MCF 10A (cell line): Measurements from ENCODE around the gene LIPA. TPM values are rescaled to one million over a fixed set of nuclear protein-coding genes. Genes with fewer than 3 reads are reported as not detected.

ENCODE experiments used
- BruUV-seq: library from RNA; stranded (reverse); fragments of 400-500 nt; replicated peaks from 2 replicates; lab custom pipeline; 2021; lab: Mats Ljungman, UMichigan
- CTCF ChIA-PET: fragments of 300-600 bp; sonication (Branson Sonifier 250); formaldehyde crosslinking; extraction: SDS; loops from one replicate; lab custom pipeline; 2021; ENCODE audit warnings: antibody characterized with exemption, inconsistent platforms; lab: Yijun Ruan, JAX
- POLR2A ChIA-PET: fragments of 300-600, 350-650 bp; sonication (Branson Sonifier 250); formaldehyde crosslinking; extraction: SDS; loops from one replicate; lab custom pipeline; 2020; ENCODE audit warnings: antibody characterized with exemption, inconsistent platforms; lab: Yijun Ruan, JAX
- DNase-seq: peaks from one replicate; pipeline ENCODE4 v3.0.0-alpha.2; 2018; ENCODE audit not compliant: unreplicated experiment
- H3K27ac Mint-ChIP-seq: one replicate; pipeline ENCODE4 v1.8.0; 2022; ENCODE audit warnings: mild to moderate bottlenecking, low read depth, mixed read lengths; ENCODE audit not compliant: unreplicated experiment
- H3K27me3 Mint-ChIP-seq: one replicate; pipeline ENCODE4 v1.8.0; 2022; ENCODE audit warnings: mixed read lengths; ENCODE audit not compliant: insufficient read depth, unreplicated experiment
- H3K36me3 Mint-ChIP-seq: one replicate; pipeline ENCODE4 v1.8.0; 2022; ENCODE audit warnings: mild to moderate bottlenecking, moderate library complexity, mixed read lengths; ENCODE audit not compliant: insufficient read depth, unreplicated experiment
- H3K4me1 Mint-ChIP-seq: one replicate; pipeline ENCODE4 v1.8.0; 2022; ENCODE audit warnings: mixed read lengths; ENCODE audit not compliant: insufficient read depth, unreplicated experiment
- H3K4me3 Mint-ChIP-seq: one replicate; pipeline ENCODE4 v1.8.0; 2022; ENCODE audit warnings: mild to moderate bottlenecking, moderate library complexity, mixed read lengths; ENCODE audit not compliant: unreplicated experiment
- H3K9me3 Mint-ChIP-seq: one replicate; pipeline ENCODE4 v1.8.0; 2022; ENCODE audit warnings: mixed read lengths; ENCODE audit not compliant: unreplicated experiment
- intact Hi-C: fragments of 100-400 bp; cut with micrococcal nuclease; formaldehyde crosslinking; loops from 2 replicates; pipeline ENCODE4 v1.14.1; 2022
- total RNA-seq: library from RNA; stranded (reverse); gene quantifications from 2 replicates; pipeline ENCODE4 v1.2.3, GENCODE V29; 2022
- TF ChIP-seq, protein P1 (sequence below): fragments of 200-600 bp; IDR thresholded peaks from one replicate; pipeline ENCODE4 v1.8.0; 2022; ENCODE audit warnings: antibody characterized with exemption, mild to moderate bottlenecking; ENCODE audit not compliant: unreplicated experiment

The LIPA gene
- total RNA-seq, 1 experiment from 2014 or later: 22.3 TPM

DNA sequence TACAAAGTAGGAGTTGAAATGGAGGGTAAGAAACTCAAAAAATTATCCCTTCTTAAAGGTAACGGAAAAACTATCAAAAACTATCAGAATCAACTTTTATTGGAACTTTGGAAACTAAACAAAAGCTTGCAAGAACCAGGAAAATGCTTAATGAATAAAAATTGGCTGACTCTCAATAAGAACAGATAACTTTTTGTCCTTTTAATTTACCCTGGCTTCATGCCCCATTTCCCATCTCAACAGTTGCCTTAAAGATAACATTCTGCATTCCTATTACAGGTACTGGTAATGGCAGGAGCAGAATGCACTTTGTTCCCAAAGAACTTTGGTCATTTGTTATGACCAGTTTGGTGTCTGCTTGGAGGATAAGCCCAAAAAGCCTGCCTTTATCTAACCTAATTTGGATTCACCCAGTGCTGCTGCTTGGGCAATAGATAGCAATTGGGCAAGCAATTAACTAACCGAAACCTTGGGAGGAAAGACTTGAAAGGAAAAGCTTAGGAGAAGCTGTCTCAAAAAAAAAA is 62.3 kb downstream of the LIPA start:
- no peaks in the 10 kb centered on the region for H3K27me3 Mint-ChIP-seq
- POLR2A ChIA-PET: interaction anchor here (0.7 kb wide), 2 partner anchors 14 to 160 kb away, joined by 3 read pairs; no protein-coding TSS in a partner anchor
- no peak overlapping the region for H3K27ac Mint-ChIP-seq
- H3K4me1 Mint-ChIP-seq: no peaks in the 10 kb centered on the region
- no peak for DNase-seq
- no peaks in the 10 kb centered on the region for H3K36me3 Mint-ChIP-seq
- no peak overlapping the region for H3K4me3 Mint-ChIP-seq
- H3K9me3 Mint-ChIP-seq: no peaks in the 10 kb centered on the region
- TF ChIP-seq, protein P1, sequence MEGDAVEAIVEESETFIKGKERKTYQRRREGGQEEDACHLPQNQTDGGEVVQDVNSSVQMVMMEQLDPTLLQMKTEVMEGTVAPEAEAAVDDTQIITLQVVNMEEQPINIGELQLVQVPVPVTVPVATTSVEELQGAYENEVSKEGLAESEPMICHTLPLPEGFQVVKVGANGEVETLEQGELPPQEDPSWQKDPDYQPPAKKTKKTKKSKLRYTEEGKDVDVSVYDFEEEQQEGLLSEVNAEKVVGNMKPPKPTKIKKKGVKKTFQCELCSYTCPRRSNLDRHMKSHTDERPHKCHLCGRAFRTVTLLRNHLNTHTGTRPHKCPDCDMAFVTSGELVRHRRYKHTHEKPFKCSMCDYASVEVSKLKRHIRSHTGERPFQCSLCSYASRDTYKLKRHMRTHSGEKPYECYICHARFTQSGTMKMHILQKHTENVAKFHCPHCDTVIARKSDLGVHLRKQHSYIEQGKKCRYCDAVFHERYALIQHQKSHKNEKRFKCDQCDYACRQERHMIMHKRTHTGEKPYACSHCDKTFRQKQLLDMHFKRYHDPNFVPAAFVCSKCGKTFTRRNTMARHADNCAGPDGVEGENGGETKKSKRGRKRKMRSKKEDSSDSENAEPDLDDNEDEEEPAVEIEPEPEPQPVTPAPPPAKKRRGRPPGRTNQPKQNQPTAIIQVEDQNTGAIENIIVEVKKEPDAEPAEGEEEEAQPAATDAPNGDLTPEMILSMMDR: no peak
- CTCF ChIA-PET: interaction anchor here (0.7 to 0.9 kb wide), 2 partner anchors 9 to 79 kb away, joined by 3 read pairs; no protein-coding TSS in a partner anchor
- BruUV-seq: no TSS peak
- intact Hi-C loops: no loop called here

DNA sequence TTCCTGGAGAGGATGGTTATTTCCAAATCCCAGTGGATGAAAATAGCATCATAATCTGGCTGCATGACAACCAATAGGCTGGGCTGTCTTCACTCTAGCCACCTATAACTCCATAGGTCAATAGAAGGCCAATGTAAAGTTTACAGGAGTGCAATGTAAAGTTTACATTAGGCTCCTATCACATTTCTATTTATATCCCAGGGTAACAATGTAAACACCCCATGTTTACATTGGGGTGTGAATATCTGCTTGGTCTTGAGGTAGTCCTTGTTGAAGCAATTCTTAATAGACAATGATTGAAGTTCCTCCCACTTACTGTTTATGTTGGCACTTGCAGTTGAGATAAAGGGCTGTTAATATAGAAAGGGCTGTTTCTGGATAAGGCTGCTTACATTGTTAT is 65.9 kb downstream of the LIPA start:
- H3K9me3 Mint-ChIP-seq: no peaks in the 10 kb centered on the region
- POLR2A ChIA-PET: interaction anchor here (0.7 to 1.2 kb wide), 2 partner anchors 11 to 16 kb away, joined by 3 read pairs; no protein-coding TSS in a partner anchor
- H3K27me3 Mint-ChIP-seq: no peaks in the 10 kb centered on the region
- no peaks in the 10 kb centered on the region for H3K4me1 Mint-ChIP-seq
- no peaks in the 10 kb centered on the region for H3K36me3 Mint-ChIP-seq
- H3K4me3 Mint-ChIP-seq: no peak overlapping the region
- TF ChIP-seq, protein P1: no peak
- H3K27ac Mint-ChIP-seq: no peak overlapping the region
- CTCF ChIA-PET: no interaction called here
- intact Hi-C loops: no loop called here
- no TSS peak for BruUV-seq
- no peak for DNase-seq

DNA sequence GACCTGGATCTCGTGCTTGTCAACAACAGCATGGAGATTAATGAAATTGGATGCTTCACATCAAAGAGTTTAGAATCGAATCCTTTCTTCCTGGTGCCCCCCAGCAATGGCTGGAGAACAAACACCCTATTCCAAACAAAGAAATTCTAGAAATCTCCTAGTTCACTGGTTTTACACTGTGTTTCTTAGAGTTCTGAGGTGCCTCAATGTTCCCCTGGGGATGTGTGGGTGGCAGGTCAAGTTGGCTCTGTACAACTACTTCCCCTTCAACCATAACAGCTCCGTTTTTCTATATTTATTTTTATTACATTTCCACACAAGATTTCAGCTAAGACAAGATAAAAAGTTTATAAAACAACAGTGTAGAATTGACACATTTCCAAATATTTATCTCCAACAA is 66.9 kb downstream of the LIPA start:
- Mint-ChIP-seq H3K4me3 (no peak overlapping the region), H3K9me3 (no peaks in the 10 kb centered on the region), H3K27ac (no peak overlapping the region), H3K27me3 (no peaks in the 10 kb centered on the region), H3K4me1 (no peaks in the 10 kb centered on the region), H3K36me3 (no peaks in the 10 kb centered on the region)
- no peak for DNase-seq
- ChIA-PET CTCF (interaction anchor here (1.4 kb wide), 1 partner anchor 26 kb away, joined by 4 read pairs; no protein-coding TSS in a partner anchor), POLR2A (interaction anchor here (1.2 to 3.0 kb wide), 2 partner anchors 10 to 21 kb away, joined by 3 to 11 read pairs; no protein-coding TSS in a partner anchor)
- intact Hi-C loops: no loop called here
- TF ChIP-seq, protein P1: no peak
- no TSS peak for BruUV-seq

DNA sequence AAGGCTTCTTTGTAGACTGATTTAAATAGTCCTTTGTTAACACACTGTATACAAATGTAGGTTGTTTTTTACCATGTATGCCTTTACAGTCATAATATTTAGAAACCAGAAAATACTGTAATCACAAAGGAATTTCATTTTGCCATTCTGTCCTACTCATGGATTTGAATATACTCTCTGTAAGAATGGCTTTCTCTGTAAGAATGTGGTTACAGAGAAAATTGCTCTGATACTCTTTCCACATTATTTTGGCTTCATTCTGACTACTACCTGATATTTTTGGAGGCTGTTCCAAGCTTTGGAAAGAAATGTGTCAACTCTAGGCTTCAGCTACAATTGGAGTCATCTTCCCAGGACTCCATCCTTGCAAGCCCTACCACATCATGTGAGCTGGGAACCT is 68.0 kb downstream of the LIPA start:
- CTCF ChIA-PET: interaction anchor here (0.7 kb wide), 1 partner anchor 196 kb away, joined by 3 read pairs; no protein-coding TSS in a partner anchor
- POLR2A ChIA-PET: interaction anchor here (0.7 to 3.0 kb wide), 2 partner anchors 13 to 20 kb away, joined by 3 to 11 read pairs; no protein-coding TSS in a partner anchor
- H3K27me3 Mint-ChIP-seq: no peaks in the 10 kb centered on the region

More for the DNA sequence above, 68.0 kb downstream of the LIPA start:
- no TSS peak for BruUV-seq
- Mint-ChIP-seq H3K4me3 (no peak overlapping the region), H3K4me1 (no peaks in the 10 kb centered on the region), H3K27ac (no peak overlapping the region), H3K36me3 (no peaks in the 10 kb centered on the region), H3K9me3 (no peaks in the 10 kb centered on the region)
- intact Hi-C loops: no loop called here
- DNase-seq: no peak
- TF ChIP-seq, protein P1: no peak
